Peyer's patch (tissue), 4 donors: ENCODE data around the gene AMTN.

ENCODE experiments used
- CTCF ChIP-seq, 6 experiments: fragments of 450-650 bp in 4 of 6; fragments of 200-600 bp in 2 of 6; sonication (generic) in 1 of 6; IDR thresholded peaks; one replicate each; pipeline ENCODE4 v1.5.1; 2017 to 2019; ENCODE audit warnings: antibody characterized with exemption in 6 of 6, mild to moderate bottlenecking in 3 of 6, moderate library complexity in 1 of 6
- POLR2A ChIP-seq, 2 donors: fragments of 450-650 bp; IDR thresholded peaks; one replicate each; pipeline ENCODE4 v1.5.1; 2017; ENCODE audit warnings: antibody characterized with exemption in 2 of 2, mild to moderate bottlenecking in 2 of 2, moderate library complexity in 2 of 2

- no peak for TF ChIP-seq CTCF (IDR thresholded peaks at IDR 0.05)
- no peak for TF ChIP-seq POLR2A (IDR thresholded peaks at IDR 0.05)
Observed at GRCh38 chr4:70473679-70474078, 44.7 kb upstream of the AMTN start.
